ENCODE results near the gene C16orf96.

The C16orf96 gene

GRCh38 chr16:4535627-4536108 is 20.5 kb upstream of the C16orf96 start:
- H3K4me3 ChIP-seq (ENCODE audit: low read length), result no peak overlapping the region
- H2BK5ac ChIP-seq (ENCODE audit: low read length), result no peak overlapping the region
- no CpG with 5 or more reads among the region's 7 CpGs for WGBS (ENCODE audit: extremely low coverage, insufficient coverage, low lambda C conversion rate)
- H3K79me2 ChIP-seq (ENCODE audit: control insufficient read depth, insufficient read depth, low read length), result peaks cover 5% of the 10 kb centered on the region
- peaks cover 19% of the 10 kb centered on the region for H3K79me1 ChIP-seq (ENCODE audit: low read length)
- no peak overlapping the region for H2AK5ac ChIP-seq (ENCODE audit: low read length)
- peaks cover 3% of the 10 kb centered on the region for H3K36me3 ChIP-seq (ENCODE audit: control insufficient read depth, insufficient read depth, low read length)
- no peaks in the 10 kb centered on the region for H3K27me3 ChIP-seq (ENCODE audit: insufficient read depth, low read length, poor library complexity)
- H3K9ac ChIP-seq (ENCODE audit: low read length), result no peak overlapping the region
- no peak overlapping the region for H4K5ac ChIP-seq (ENCODE audit: low read length)
- H3K23ac ChIP-seq (ENCODE audit: low read length), result no peak overlapping the region
- H3K27ac ChIP-seq (ENCODE audit: low read depth, low read length), result no peak overlapping the region
- H2BK15ac ChIP-seq (replicated peaks; ENCODE audit: low read depth), result no peak overlapping the region
- no peak for DNase-seq
- no peak overlapping the region for H3K4ac ChIP-seq (ENCODE audit: low read depth, low read length)
- no peak overlapping the region for H4K8ac ChIP-seq (ENCODE audit: low read depth, low read length)
- H3K4me1 ChIP-seq (ENCODE audit: control insufficient read depth, low read depth, low read length), result no peaks in the 10 kb centered on the region
- no peak overlapping the region for H3K4me2 ChIP-seq (ENCODE audit: low read length)
- no peak overlapping the region for H2BK120ac ChIP-seq (ENCODE audit: low read depth, low read length)
- H3K56ac ChIP-seq (ENCODE audit: low read length), result no peak overlapping the region
- no peak overlapping the region for H3K18ac ChIP-seq (ENCODE audit: low read length)

- Histone ChIP-seq H3K79me1 (ENCODE audit: low read length) (peaks cover 19% of the 10 kb centered on the region), H3K4me3 (ENCODE audit: low read length) (no peak overlapping the region), H2BK120ac (ENCODE audit: low read depth, low read length) (no peak overlapping the region), H3K56ac (ENCODE audit: low read length) (peak overlapping the region; percentile 15), H3K27ac (ENCODE audit: low read depth, low read length) (no peak overlapping the region), H3K9ac (ENCODE audit: low read length) (no peak overlapping the region), H3K36me3 (ENCODE audit: control insufficient read depth, insufficient read depth, low read length) (peaks cover 3% of the 10 kb centered on the region), H2BK5ac (ENCODE audit: low read length) (no peak overlapping the region), H4K8ac (ENCODE audit: low read depth, low read length) (no peak overlapping the region), H2BK15ac (replicated peaks; ENCODE audit: low read depth) (no peak overlapping the region), H3K18ac (ENCODE audit: low read length) (no peak overlapping the region), H3K4me1 (ENCODE audit: control insufficient read depth, low read depth, low read length) (no peaks in the 10 kb centered on the region), H4K5ac (ENCODE audit: low read length) (no peak overlapping the region), H3K79me2 (ENCODE audit: control insufficient read depth, insufficient read depth, low read length) (peaks cover 5% of the 10 kb centered on the region), H3K4me2 (ENCODE audit: low read length) (no peak overlapping the region), H3K23ac (ENCODE audit: low read length) (no peak overlapping the region), H3K27me3 (ENCODE audit: insufficient read depth, low read length, poor library complexity) (no peaks in the 10 kb centered on the region), H2AK5ac (ENCODE audit: low read length) (no peak overlapping the region), H3K4ac (ENCODE audit: low read depth, low read length) (no peak overlapping the region)
- no CpG with 5 or more reads among the region's 15 CpGs for WGBS (ENCODE audit: extremely low coverage, insufficient coverage, low lambda C conversion rate)
- DNase-seq, result no peak
Observed at GRCh38 chr16:4536391-4537106, 19.6 kb upstream of the C16orf96 start.

GRCh38 chr16:4537376-4538343 is 18.5 kb upstream of the C16orf96 start:
- H3K4me2 ChIP-seq (ENCODE audit: low read length), result peak overlapping the region; percentile 61
- H2BK15ac ChIP-seq (replicated peaks; ENCODE audit: low read depth), result no peak overlapping the region
- peak; percentile 39 for DNase-seq
- peak overlapping the region; percentile 19 for H3K18ac ChIP-seq (ENCODE audit: low read length)
- no peak overlapping the region for H3K23ac ChIP-seq (ENCODE audit: low read length)
- peaks cover 5% of the 10 kb centered on the region for H3K79me2 ChIP-seq (ENCODE audit: control insufficient read depth, insufficient read depth, low read length)
- H4K8ac ChIP-seq (ENCODE audit: low read depth, low read length), result no peak overlapping the region
- H3K4ac ChIP-seq (ENCODE audit: low read depth, low read length), result peak overlapping the region; percentile 64
- peak overlapping the region; percentile 90 for H3K56ac ChIP-seq (ENCODE audit: low read length)
- peak overlapping the region; percentile 89 for H3K9ac ChIP-seq (ENCODE audit: low read length)
- H3K4me3 ChIP-seq (ENCODE audit: low read length), result peak overlapping the region; percentile 88
- H2BK5ac ChIP-seq (ENCODE audit: low read length), result no peak overlapping the region
- no CpG with 5 or more reads among the region's 75 CpGs for WGBS (ENCODE audit: extremely low coverage, insufficient coverage, low lambda C conversion rate)
- peaks cover 17% of the 10 kb centered on the region for H3K79me1 ChIP-seq (ENCODE audit: low read length)
- no peaks in the 10 kb centered on the region for H3K4me1 ChIP-seq (ENCODE audit: control insufficient read depth, low read depth, low read length)
- no peak overlapping the region for H3K27ac ChIP-seq (ENCODE audit: low read depth, low read length)
- H2BK120ac ChIP-seq (ENCODE audit: low read depth, low read length), result no peak overlapping the region
- no peaks in the 10 kb centered on the region for H3K27me3 ChIP-seq (ENCODE audit: insufficient read depth, low read length, poor library complexity)
- no peak overlapping the region for H4K5ac ChIP-seq (ENCODE audit: low read length)
- H2AK5ac ChIP-seq (ENCODE audit: low read length), result no peak overlapping the region
- H3K36me3 ChIP-seq (ENCODE audit: control insufficient read depth, insufficient read depth, low read length), result peaks cover 3% of the 10 kb centered on the region

- Histone ChIP-seq H2BK5ac (ENCODE audit: low read length) (peak within 1 kb of the TSS; percentile 82), H3K9ac (ENCODE audit: low read length) (peak within 1 kb of the TSS; percentile 89), H2AK5ac (ENCODE audit: low read length) (no peak within 1 kb of the TSS), H3K4me3 (ENCODE audit: low read length) (peak within 1 kb of the TSS; percentile 88), H2BK120ac (ENCODE audit: low read depth, low read length) (no peak within 1 kb of the TSS), H4K5ac (ENCODE audit: low read length) (no peak within 1 kb of the TSS), H3K36me3 (ENCODE audit: control insufficient read depth, insufficient read depth, low read length) (peaks cover 1% of the 10 kb centered on the region), H3K79me1 (ENCODE audit: low read length) (peaks cover 14% of the 10 kb centered on the region), H3K27me3 (ENCODE audit: insufficient read depth, low read length, poor library complexity) (no peaks in the 10 kb centered on the region), H3K4ac (ENCODE audit: low read depth, low read length) (peak within 1 kb of the TSS; percentile 64), H3K56ac (ENCODE audit: low read length) (peak within 1 kb of the TSS; percentile 94), H3K79me2 (ENCODE audit: control insufficient read depth, insufficient read depth, low read length) (peaks cover 5% of the 10 kb centered on the region), H3K23ac (ENCODE audit: low read length) (no peak within 1 kb of the TSS), H3K18ac (ENCODE audit: low read length) (peak within 1 kb of the TSS; percentile 19), H3K4me1 (ENCODE audit: control insufficient read depth, low read depth, low read length) (no peaks in the 10 kb centered on the region), H2BK15ac (replicated peaks; ENCODE audit: low read depth) (no peak within 1 kb of the TSS), H4K8ac (ENCODE audit: low read depth, low read length) (no peak within 1 kb of the TSS), H3K27ac (ENCODE audit: low read depth, low read length) (peak within 1 kb of the TSS; percentile 75), H3K4me2 (ENCODE audit: low read length) (peak within 1 kb of the TSS; percentile 65)
- DNase-seq, result peak; percentile 98
- WGBS (ENCODE audit: extremely low coverage, insufficient coverage, low lambda C conversion rate), result no CpG with 5 or more reads among the region's 67 CpGs
Observed at GRCh38 chr16:4538350-4539235, 17.5 kb upstream of the C16orf96 start, which contains the start of gene CDIP1. Gene CDIP1 (minus strand): TSS chr16:4538773. CDS start chr16:4514130, 24,643 bp downstream.

- Histone ChIP-seq H3K79me1 (ENCODE audit: low read length) (peaks cover 11% of the 10 kb centered on the region), H3K36me3 (ENCODE audit: control insufficient read depth, insufficient read depth, low read length) (no peaks in the 10 kb centered on the region), H3K79me2 (ENCODE audit: control insufficient read depth, insufficient read depth, low read length) (peaks cover 5% of the 10 kb centered on the region), H3K56ac (ENCODE audit: low read length) (no peak overlapping the region), H4K5ac (ENCODE audit: low read length) (no peak overlapping the region), H4K8ac (ENCODE audit: low read depth, low read length) (no peak overlapping the region), H3K4ac (ENCODE audit: low read depth, low read length) (no peak overlapping the region), H3K9ac (ENCODE audit: low read length) (no peak overlapping the region), H2BK15ac (replicated peaks; ENCODE audit: low read depth) (no peak overlapping the region), H3K27me3 (ENCODE audit: insufficient read depth, low read length, poor library complexity) (no peaks in the 10 kb centered on the region), H3K4me1 (ENCODE audit: control insufficient read depth, low read depth, low read length) (no peaks in the 10 kb centered on the region), H3K18ac (ENCODE audit: low read length) (no peak overlapping the region), H2BK5ac (ENCODE audit: low read length) (no peak overlapping the region), H3K4me3 (ENCODE audit: low read length) (no peak overlapping the region), H3K23ac (ENCODE audit: low read length) (no peak overlapping the region), H3K27ac (ENCODE audit: low read depth, low read length) (no peak overlapping the region), H3K4me2 (ENCODE audit: low read length) (no peak overlapping the region), H2AK5ac (ENCODE audit: low read length) (no peak overlapping the region), H2BK120ac (ENCODE audit: low read depth, low read length) (no peak overlapping the region)
- no peak for DNase-seq
- no CpG with 5 or more reads among the region's 2 CpGs for WGBS (ENCODE audit: extremely low coverage, insufficient coverage, low lambda C conversion rate)
Observed at GRCh38 chr16:4539716-4540284, 16.3 kb upstream of the C16orf96 start.
